SK-N-MC (cell line): ENCODE results near the gene MBIP.

Source experiments
- EZH2 ChIP-seq: fragments of 200-600 bp; sonication (generic); IDR thresholded peaks from one replicate; pipeline ENCODE4 v1.6.1; 2017; ENCODE audit warnings: antibody characterized with exemption
- FOXP2 ChIP-seq: optimal IDR thresholded peaks from 2 replicates; pipeline ENCODE3; 2011; ENCODE audit warnings: mild to moderate bottlenecking, moderate library complexity; ENCODE audit not compliant: insufficient read depth; ENCODE audit errors: extremely low read length, control extremely low read depth
- POLR2AphosphoS5 ChIP-seq: IDR thresholded peaks from 2 replicates; pipeline ENCODE4 v1.6.1; 2012; ENCODE audit warnings: mild to moderate bottlenecking, low read depth, low read length, borderline replicate concordance

DNA sequence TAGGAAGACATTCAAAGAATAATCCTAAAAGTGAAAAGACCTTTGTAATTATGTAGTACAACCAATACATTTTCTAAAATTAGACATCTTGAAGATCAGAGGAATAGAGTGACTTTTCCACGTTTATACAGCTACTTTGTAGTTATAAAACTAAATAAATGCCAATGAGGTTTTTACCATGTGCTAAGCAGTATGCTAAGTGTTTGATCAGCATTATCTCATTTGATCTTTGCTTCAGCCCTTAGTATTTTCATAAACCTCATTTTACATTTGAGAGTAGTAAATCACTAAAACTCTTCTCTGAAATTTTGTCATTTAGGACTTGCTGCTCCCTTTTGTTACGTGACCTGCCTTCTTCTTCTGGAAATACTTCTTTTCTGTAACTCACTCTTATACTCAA is 13.6 kb downstream of the MBIP start:
- TF ChIP-seq POLR2AphosphoS5 (no peak), EZH2 (no peak), FOXP2 (no peak)
